Gastroesophageal sphincter (tissue), 3 donors: Measurements from ENCODE around the gene IL31.

Experiments
- EP300 ChIP-seq: sonication (generic); formaldehyde crosslinking; IDR thresholded peaks from one replicate; pipeline ENCODE4 v1.6.1; 2017; ENCODE audit warnings: antibody characterized with exemption, mild to moderate bottlenecking
- POLR2A ChIP-seq, 2 donors: fragments of 450-650 bp; IDR thresholded peaks; one replicate each; pipeline ENCODE4 v1.6.1; 2017; ENCODE audit warnings: antibody characterized with exemption in 2 of 2, mild to moderate bottlenecking in 2 of 2, moderate library complexity in 1 of 2
- TF ChIP-seq, protein P1 (sequence below), 4 experiments: fragments of 200-600 bp in 2 of 4; fragments of 450-650 bp in 2 of 4; sonication (generic) in 1 of 4; IDR thresholded peaks; one replicate each; pipeline ENCODE4 v1.5.1; 2017 to 2019; ENCODE audit warnings: antibody characterized with exemption in 4 of 4, mild to moderate bottlenecking in 2 of 4, moderate library complexity in 2 of 4

DNA sequence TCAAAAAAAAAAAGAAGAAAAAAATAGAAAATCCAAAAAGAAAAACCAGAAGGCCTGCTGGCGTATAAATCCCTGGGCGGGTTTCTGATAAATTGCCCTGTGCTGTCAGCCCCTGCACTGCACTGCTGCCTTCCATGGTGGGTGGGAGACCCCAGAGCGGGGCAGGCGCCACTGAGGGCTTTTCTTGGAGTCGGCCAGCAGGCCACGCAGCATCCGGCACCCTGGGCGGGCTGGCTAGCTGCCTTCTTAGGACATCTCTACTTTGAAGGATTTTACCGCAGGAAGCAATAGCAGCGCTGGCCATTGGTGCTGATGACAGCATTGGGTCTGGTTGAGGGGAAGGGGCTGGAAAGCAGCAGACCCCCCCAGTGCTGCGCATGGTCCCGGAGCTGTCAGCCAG, 29.1 kb downstream of the IL31 start:
- TF ChIP-seq, protein P1, sequence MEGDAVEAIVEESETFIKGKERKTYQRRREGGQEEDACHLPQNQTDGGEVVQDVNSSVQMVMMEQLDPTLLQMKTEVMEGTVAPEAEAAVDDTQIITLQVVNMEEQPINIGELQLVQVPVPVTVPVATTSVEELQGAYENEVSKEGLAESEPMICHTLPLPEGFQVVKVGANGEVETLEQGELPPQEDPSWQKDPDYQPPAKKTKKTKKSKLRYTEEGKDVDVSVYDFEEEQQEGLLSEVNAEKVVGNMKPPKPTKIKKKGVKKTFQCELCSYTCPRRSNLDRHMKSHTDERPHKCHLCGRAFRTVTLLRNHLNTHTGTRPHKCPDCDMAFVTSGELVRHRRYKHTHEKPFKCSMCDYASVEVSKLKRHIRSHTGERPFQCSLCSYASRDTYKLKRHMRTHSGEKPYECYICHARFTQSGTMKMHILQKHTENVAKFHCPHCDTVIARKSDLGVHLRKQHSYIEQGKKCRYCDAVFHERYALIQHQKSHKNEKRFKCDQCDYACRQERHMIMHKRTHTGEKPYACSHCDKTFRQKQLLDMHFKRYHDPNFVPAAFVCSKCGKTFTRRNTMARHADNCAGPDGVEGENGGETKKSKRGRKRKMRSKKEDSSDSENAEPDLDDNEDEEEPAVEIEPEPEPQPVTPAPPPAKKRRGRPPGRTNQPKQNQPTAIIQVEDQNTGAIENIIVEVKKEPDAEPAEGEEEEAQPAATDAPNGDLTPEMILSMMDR (IDR thresholded peaks at IDR 0.05): no peak
- TF ChIP-seq POLR2A (IDR thresholded peaks at IDR 0.05) (no peak), EP300 (no peak)
